Rectal smooth muscle tissue (tissue), 1 donor: Measurements from ENCODE around the gene CARF.

Source experiments
- H3K27ac ChIP-seq: one replicate; pipeline ENCODE4 v1.7.0; 2013; ENCODE audit warnings: low read depth, low read length, inconsistent platforms
- H3K27me3 ChIP-seq: one replicate; pipeline ENCODE4 v1.7.0; 2013; ENCODE audit warnings: low read length; ENCODE audit not compliant: control insufficient read depth, insufficient read depth
- H3K36me3 ChIP-seq: one replicate; pipeline ENCODE4 v1.7.0; 2013; ENCODE audit warnings: low read length; ENCODE audit not compliant: control insufficient read depth, insufficient read depth
- H3K4me1 ChIP-seq: one replicate; pipeline ENCODE4 v1.7.0; 2013; ENCODE audit warnings: low read length; ENCODE audit not compliant: control insufficient read depth, insufficient read depth
- H3K4me3 ChIP-seq: one replicate; pipeline ENCODE4 v1.7.0; 2013; ENCODE audit warnings: low read length
- H3K9ac ChIP-seq: one replicate; pipeline ENCODE4 v1.7.0; 2013; ENCODE audit warnings: low read length

The CARF gene

DNA sequence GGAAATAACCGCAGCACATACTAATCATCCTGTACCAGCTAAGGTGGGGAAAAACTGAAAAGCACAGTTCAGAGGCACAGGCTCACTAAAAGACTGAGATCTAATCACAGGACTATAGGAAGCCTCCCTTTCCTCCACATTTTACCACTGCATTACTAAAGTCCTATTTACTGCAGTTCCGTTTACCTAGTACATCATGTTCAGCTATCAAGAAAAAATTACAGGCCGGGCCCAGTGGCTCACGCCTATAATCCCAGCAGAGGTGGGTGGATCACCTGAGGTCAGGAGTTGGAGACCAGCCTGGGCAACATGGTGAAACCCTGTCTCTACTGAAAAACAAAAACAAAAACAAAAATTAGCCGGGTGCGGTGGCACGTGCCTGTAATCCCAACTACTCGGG, 91.6 kb downstream of the CARF start:
- Histone ChIP-seq H3K4me1 (no peaks in the 10 kb centered on the region), H3K27ac (no peak overlapping the region), H3K27me3 (no peaks in the 10 kb centered on the region), H3K4me3 (no peak overlapping the region), H3K36me3 (no peaks in the 10 kb centered on the region), H3K9ac (no peak overlapping the region)

DNA sequence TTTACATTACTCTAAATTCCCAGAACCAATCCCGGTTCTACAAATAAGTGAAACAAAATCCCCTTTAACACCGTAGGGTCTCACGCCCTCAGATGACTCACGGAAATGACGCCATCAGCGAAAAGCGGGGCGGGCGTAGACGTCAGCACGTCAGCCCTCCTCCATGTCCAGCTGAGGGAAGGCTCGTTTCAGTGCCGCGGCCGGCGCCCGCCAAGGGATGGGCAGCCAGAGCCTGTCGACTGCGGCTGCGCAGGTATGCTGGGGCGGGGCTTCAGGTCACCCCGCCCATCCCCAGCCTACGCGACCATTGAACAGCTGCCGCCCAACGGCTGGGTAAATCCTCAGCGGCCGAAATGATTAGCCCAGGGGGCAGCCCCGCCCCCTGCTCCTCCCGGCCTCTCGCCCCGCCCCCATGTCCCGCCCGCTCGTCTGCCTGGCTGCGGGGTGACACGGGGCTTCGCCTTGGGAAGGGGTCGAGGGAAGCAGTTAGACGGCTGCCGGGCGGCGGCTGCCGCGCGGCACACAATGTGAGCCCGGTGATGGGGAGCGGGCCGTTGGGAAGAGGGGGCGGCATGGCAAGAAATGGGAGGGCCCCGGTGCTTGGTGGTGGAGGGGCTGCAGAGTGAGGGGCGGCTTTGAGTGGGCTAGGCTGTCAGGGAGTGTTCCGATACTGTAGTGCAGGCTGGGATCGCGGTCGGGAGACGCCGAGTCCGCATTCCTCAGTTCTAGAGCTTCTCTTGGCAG, 102.6 kb downstream of the CARF start, which contains the start of gene NBEAL1:
TSS of gene NBEAL1 (plus strand) at position 420 of the 744 bp plus-strand sequence. CDS start 1,510 bp downstream, outside the sequence.
- peak within 1 kb of the TSS; percentile 99 for H3K9ac ChIP-seq
- H3K27me3 ChIP-seq = no peaks in the 10 kb centered on the region
- peak within 1 kb of the TSS; percentile 97 for H3K27ac ChIP-seq
- peaks cover 10% of the 10 kb centered on the region for H3K4me1 ChIP-seq
- no peaks in the 10 kb centered on the region for H3K36me3 ChIP-seq
- H3K4me3 ChIP-seq = peak within 1 kb of the TSS; percentile 100

DNA sequence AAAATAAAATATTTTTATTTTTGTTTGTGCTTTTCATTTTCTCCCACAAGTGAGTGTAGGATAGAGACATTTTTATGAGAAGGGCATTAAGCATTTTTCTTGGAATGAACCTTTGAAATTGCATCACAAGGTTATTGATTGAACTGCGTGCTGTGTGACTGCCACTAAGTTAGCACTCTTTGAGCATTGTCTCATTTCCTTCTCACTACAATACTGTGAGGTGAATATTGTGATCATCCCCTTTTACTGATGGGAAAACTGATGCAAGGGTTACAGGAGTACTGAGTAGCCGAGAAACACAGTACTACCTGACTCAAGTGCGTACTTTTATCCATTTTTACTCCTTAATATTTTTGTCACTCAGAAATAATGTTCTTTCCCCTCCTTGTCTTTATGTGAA, 104.6 kb downstream of the CARF start:
- no peaks in the 10 kb centered on the region for H3K27me3 ChIP-seq
- no peaks in the 10 kb centered on the region for H3K36me3 ChIP-seq
- no peak overlapping the region for H3K27ac ChIP-seq
- no peak overlapping the region for H3K9ac ChIP-seq
- peak overlapping the region; percentile 47 for H3K4me3 ChIP-seq
- peaks cover 10% of the 10 kb centered on the region for H3K4me1 ChIP-seq

DNA sequence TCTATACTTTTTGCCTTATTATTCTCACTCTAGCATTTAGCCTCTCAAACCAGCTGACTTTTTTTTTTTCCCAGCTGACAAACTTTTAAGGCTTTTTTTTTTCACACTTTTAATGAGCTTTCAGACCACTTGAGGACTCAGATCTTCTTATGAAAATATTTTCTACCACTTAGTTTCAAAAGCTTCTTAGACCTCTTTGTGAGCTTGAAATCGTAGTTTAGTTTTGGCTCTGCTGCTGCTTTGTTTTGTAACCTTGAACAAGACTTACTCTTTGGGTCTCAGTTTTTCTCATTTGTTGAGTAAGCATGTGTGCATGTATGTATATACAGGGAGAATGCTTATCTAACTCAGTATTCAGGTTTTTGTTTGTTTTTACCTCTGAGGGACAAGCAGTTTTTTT, 106.1 kb downstream of the CARF start:
- H3K4me3 ChIP-seq = peak overlapping the region; percentile 37
- H3K36me3 ChIP-seq = no peaks in the 10 kb centered on the region
- peaks cover 14% of the 10 kb centered on the region for H3K4me1 ChIP-seq
- no peak overlapping the region for H3K27ac ChIP-seq
- H3K9ac ChIP-seq = no peak overlapping the region
- no peaks in the 10 kb centered on the region for H3K27me3 ChIP-seq

DNA sequence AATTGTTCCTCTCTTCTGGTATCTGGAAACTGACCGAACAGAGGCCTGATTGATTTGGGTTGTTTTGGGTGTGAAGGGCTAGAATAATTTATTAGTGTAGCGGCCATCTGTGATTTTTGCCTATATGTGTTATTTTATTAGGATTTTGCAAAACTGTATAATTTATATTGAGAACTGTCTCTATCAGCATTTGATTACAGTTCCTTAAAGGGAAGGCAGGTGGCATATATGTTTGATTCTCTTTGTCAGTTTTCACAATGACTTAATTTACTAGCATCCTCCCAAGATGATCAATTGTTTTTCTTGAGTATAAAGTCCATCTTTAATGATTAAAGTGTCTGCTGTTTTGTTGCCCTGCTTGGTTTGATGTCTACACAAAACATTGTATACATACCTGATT, 107.1 kb downstream of the CARF start:
- no peak overlapping the region for H3K9ac ChIP-seq
- H3K4me3 ChIP-seq = peak overlapping the region; percentile 36
- peaks cover 15% of the 10 kb centered on the region for H3K4me1 ChIP-seq
- H3K27me3 ChIP-seq = no peaks in the 10 kb centered on the region
- no peaks in the 10 kb centered on the region for H3K36me3 ChIP-seq
- H3K27ac ChIP-seq = no peak overlapping the region

DNA sequence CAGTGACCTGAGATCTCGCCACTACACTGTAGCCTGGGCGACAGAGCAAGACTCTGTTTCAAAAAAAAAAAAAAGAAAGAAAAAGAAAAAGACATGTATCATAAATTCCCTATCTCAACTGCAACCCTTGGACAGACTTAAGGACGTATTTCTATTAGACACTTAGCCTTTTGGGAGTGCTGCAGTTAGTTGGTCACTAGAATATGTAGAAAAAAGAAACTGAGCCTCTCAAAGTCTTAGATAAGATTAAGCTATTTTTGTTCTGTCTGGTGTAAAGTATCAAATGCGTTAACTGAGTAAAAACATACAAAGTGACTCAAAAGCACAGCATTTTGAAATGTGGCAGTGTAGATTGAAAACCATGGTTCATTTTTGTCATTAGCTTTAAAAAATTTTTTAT, 109.9 kb downstream of the CARF start:
- Histone ChIP-seq H3K9ac (no peak overlapping the region), H3K36me3 (no peaks in the 10 kb centered on the region), H3K27me3 (no peaks in the 10 kb centered on the region), H3K4me3 (no peak overlapping the region), H3K4me1 (peaks cover 11% of the 10 kb centered on the region), H3K27ac (no peak overlapping the region)

DNA sequence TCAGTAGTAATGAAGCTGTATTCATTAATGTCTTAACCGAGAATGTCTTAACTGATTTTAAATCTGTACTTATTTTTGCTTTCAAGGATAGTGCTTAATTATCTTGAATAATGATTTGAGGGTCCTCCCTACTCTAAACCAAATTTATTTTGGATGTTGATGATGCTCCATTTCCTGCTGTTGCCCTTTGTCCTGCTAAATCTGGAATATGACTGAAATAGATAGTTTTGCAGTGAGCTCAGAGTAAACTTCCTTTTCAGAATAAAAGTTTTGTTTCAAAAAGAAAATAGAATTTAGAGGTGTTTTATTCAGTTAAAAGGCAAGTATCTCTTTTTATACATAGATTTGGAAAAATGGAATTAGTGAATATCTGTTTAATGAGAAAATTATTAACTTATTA, 110.7 kb downstream of the CARF start:
- H3K4me3 ChIP-seq = no peak overlapping the region
- H3K36me3 ChIP-seq = no peaks in the 10 kb centered on the region
- no peak overlapping the region for H3K9ac ChIP-seq
- no peak overlapping the region for H3K27ac ChIP-seq
- H3K4me1 ChIP-seq = peaks cover 10% of the 10 kb centered on the region
- H3K27me3 ChIP-seq = no peaks in the 10 kb centered on the region

DNA sequence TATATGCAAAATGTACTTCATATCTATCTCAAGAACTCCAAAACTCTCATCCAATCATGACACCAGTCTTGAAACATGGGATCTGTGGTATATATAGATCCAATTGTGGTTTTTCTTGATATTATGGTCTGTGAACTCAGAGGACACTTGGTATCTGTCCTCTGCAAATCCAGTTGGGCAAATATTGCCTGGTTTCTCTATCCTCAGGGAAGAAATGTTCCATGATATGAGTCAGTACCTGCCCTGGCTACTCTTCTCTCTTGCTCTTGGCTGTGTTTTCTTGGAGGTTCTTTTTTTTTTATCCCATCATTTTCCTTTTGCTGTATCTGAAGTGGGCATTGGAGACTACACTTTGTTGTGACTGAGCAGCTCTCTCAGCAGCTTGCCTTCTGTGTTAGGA, 113.5 kb downstream of the CARF start:
- Histone ChIP-seq H3K9ac (no peak overlapping the region), H3K27me3 (no peaks in the 10 kb centered on the region), H3K4me3 (no peak overlapping the region), H3K27ac (no peak overlapping the region), H3K4me1 (peaks cover 5% of the 10 kb centered on the region), H3K36me3 (no peaks in the 10 kb centered on the region)

DNA sequence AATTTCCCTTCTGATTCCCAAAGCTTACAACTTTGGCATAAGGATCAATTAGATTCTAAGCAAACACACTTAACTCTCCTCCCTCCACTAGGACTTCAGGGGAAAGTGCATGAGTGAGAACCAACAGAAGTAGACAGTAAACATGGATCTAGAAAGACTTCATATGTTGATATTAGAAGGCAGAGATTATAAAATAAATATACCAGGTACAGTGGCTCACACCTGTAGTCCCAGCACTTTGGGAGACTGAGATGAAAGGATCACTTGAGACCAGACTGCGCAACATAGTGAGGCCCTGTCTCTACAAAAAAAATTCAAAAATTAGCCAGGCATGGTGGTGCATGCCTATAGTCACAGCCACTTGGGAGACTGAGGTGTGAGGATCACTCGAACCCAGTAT, 118.5 kb downstream of the CARF start:
- Histone ChIP-seq H3K36me3 (no peaks in the 10 kb centered on the region), H3K9ac (no peak overlapping the region), H3K4me1 (no peaks in the 10 kb centered on the region), H3K4me3 (no peak overlapping the region), H3K27me3 (no peaks in the 10 kb centered on the region), H3K27ac (no peak overlapping the region)

DNA sequence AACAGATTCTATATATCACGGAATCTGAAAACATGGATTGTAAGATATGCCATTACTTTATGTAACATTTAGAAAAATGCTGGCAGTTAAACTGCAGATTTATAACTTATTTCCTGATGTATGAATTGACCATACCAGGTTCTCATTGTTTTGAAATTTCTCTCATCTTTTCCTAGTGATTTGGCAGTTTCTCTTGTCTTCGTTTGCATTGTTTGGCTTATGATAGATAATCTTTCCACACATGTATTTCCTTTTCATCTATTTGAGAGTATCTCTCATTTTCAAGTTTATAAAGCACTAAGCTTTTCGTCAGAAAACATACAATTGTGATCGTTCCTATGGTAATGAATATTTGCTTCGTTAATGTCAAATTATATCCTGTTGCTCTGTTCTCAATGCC, 118.9 kb downstream of the CARF start:
- H3K4me1 ChIP-seq = peaks cover 2% of the 10 kb centered on the region
- H3K4me3 ChIP-seq = no peak overlapping the region
- H3K9ac ChIP-seq = no peak overlapping the region
- H3K27ac ChIP-seq = no peak overlapping the region
- no peaks in the 10 kb centered on the region for H3K27me3 ChIP-seq
- H3K36me3 ChIP-seq = no peaks in the 10 kb centered on the region

DNA sequence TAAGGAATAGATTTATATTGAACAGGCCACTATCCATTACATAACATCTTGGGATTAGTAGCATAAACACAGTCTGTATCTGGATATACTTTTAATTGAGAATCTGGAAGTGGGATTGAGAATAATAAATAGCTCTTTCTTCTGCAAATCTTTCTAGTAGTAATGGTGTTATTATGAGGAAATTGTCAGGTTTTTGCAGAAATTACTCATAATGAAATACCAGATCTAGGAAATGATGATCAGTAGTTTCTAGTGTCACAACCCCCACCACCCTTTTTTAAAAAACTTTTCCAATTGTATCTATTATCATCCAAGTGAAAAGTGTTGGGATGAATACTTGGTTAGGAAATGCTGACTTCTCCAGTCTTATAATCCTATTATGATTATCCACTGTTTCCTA, 121.3 kb downstream of the CARF start:
- Histone ChIP-seq H3K27ac (no peak overlapping the region), H3K4me3 (no peak overlapping the region), H3K4me1 (peaks cover 3% of the 10 kb centered on the region), H3K27me3 (no peaks in the 10 kb centered on the region), H3K36me3 (no peaks in the 10 kb centered on the region), H3K9ac (no peak overlapping the region)

DNA sequence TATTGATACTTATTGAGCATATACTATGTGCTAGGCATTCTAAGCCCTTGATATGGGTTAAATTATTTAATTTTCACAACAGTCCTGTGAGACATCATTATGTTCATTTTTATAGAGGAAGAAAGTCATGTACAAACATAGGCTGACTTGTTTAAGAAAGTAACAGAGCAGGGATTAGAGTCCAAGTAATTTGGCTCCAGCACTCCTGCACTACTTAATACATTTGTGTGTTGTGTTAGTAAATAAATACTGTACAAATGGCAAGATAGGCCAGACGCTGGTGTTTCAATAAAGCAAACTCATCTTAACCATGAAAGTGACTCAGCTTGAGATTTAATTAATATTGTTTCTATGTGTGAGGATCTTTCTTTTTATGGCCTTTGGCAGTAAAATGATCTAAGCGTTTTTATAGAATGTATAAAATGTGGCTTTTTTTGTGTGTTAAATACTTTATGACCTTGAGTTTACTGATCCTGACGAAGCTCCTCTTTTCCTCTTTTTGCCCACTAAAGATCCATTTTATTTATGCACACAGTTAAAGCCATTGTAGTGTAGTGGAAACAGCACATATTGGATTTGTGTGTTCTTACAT, 123.9 kb downstream of the CARF start:
- Histone ChIP-seq H3K4me3 (no peak overlapping the region), H3K4me1 (peaks cover 3% of the 10 kb centered on the region), H3K27me3 (no peaks in the 10 kb centered on the region), H3K9ac (no peak overlapping the region), H3K36me3 (no peaks in the 10 kb centered on the region), H3K27ac (no peak overlapping the region)
